ENCODE data around the gene GNG3.

DNA sequence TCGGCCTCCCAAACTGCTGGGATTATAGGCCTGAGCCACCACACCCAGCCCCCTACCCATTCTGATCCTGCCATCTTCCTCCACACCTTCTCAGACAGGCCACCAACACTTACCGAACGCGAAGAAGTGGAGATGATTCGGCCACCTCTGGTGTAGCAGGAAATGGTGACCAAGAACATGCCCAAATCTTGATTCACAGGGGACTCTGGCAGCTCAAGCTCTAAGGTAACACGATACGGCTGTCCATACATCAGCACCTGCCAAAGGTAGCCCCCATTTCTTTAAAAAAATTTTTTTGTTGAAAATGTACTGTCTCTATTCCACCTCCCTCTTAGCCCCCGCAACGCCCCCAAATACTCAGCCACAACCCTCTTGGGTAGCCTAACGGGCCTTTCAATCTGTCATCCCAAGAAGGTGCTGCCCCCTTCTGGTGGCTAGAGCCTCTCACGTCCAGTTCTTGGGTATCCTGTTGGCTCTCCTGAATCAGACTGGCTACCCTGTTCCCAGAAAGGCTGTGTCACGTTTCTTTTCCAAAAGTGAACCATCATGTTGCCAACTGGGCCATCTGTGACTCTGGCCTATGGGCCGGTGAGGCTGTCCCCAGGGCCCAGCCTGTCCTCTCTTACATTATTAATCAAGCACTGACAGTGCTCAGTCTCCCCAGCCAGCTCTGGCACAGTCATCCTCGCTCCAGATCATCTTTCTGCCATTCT, 12.9 kb upstream of the GNG3 start:
- TF ChIP-seq CTCF (IDR thresholded peaks at IDR 0.05; ENCODE audit: low read depth, low read length) (peak; percentile 97), EZH2phosphoT487 (IDR thresholded peaks at IDR 0.05; ENCODE audit: low read depth) (no peak)

Measured in OCI-LY3 (cell line).